Esophagus muscularis mucosa (tissue), 3 donors: ENCODE measurements around the gene TMEM185B.

Experiments
- POLR2A ChIP-seq: fragments of 450-650 bp; IDR thresholded peaks from one replicate; pipeline ENCODE4 v1.6.1; 2017; ENCODE audit warnings: antibody characterized with exemption, moderate library complexity, mild to moderate bottlenecking, low read depth
- TF ChIP-seq, protein P1 (sequence below), 3 experiments: fragments of 200-600 bp in 2 of 3; fragments of 450-650 bp in 1 of 3; sonication (generic) in 2 of 3; IDR thresholded peaks; one replicate each; pipeline ENCODE4 v1.5.1; 2017 to 2019; ENCODE audit warnings: antibody characterized with exemption in 3 of 3, mild to moderate bottlenecking in 2 of 3, moderate library complexity in 1 of 3

DNA sequence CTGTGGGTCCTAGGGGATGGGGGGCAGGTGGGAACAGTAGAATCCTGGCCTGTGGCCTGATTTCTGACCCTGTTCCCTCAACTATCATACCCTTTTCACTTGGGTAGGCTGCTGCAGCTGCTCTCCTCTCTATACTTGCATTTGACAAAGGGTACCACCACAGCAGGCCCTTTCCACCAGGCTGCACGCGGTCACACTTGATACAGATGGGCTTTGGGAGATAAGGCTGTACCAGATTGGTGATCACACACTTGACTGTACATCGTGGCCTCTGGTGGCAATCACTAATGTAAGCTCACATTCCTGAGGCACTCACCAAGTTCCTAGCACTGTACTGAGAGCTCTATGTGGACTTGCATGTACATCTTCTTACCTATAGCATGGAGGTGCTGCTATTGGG is 27.9 kb upstream of the TMEM185B start:
- TF ChIP-seq, protein P1, sequence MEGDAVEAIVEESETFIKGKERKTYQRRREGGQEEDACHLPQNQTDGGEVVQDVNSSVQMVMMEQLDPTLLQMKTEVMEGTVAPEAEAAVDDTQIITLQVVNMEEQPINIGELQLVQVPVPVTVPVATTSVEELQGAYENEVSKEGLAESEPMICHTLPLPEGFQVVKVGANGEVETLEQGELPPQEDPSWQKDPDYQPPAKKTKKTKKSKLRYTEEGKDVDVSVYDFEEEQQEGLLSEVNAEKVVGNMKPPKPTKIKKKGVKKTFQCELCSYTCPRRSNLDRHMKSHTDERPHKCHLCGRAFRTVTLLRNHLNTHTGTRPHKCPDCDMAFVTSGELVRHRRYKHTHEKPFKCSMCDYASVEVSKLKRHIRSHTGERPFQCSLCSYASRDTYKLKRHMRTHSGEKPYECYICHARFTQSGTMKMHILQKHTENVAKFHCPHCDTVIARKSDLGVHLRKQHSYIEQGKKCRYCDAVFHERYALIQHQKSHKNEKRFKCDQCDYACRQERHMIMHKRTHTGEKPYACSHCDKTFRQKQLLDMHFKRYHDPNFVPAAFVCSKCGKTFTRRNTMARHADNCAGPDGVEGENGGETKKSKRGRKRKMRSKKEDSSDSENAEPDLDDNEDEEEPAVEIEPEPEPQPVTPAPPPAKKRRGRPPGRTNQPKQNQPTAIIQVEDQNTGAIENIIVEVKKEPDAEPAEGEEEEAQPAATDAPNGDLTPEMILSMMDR (IDR thresholded peaks at IDR 0.05), result no peak
- TF ChIP-seq POLR2A, result no peak
